CD4-positive, alpha-beta memory T cell (primary cell): ENCODE data around the gene CDH8. TPM values are rescaled to one million over a fixed set of nuclear protein-coding genes. Genes with fewer than 3 reads are reported as not detected.
"Not testable (repeated sequence)": the region's sequence is repeated elsewhere in the genome, so short reads cannot be mapped to it uniquely, and the experiment has no call there.

Experiments used
- CTCF ChIA-PET: fragments of 350-600 bp; sonication (Branson Sonifier 250); formaldehyde crosslinking; loops from one replicate; lab custom pipeline; 2021; ENCODE audit warnings: inconsistent platforms; ENCODE audit not compliant: partially characterized antibody; lab: Charles Lee
- POLR2A ChIA-PET: fragments of 350-600 bp; sonication (Branson Sonifier 250); formaldehyde crosslinking; loops from one replicate; lab custom pipeline; 2021; ENCODE audit not compliant: partially characterized antibody; lab: Charles Lee
- DNase-seq, 5 donors: peaks; one replicate each; pipeline versions ENCODE4 v3.0.0 to v3.0.0-alpha.2; 2020 to 2022; ENCODE audit warnings: mixed read lengths in 1 of 5
- H3K27ac ChIP-seq: one replicate; pipeline ENCODE4 v1.7.0; 2013; ENCODE audit warnings: low read depth, low read length
- H3K27me3 ChIP-seq: 2 replicates; pipeline ENCODE4 v1.7.0; 2013; ENCODE audit warnings: mild to moderate bottlenecking, low read length, moderate library complexity; ENCODE audit not compliant: insufficient read depth
- H3K36me3 ChIP-seq: 2 replicates; pipeline ENCODE4 v1.7.0; 2013; ENCODE audit warnings: mild to moderate bottlenecking, low read length, moderate library complexity; ENCODE audit not compliant: insufficient read depth
- H3K4me1 ChIP-seq: 2 replicates; pipeline ENCODE4 v1.7.0; 2013; ENCODE audit warnings: mild to moderate bottlenecking, low read length, moderate library complexity; ENCODE audit not compliant: insufficient read depth
- H3K4me3 ChIP-seq, 2 donors: one replicate each; pipeline ENCODE4 v1.7.0; 2013; ENCODE audit warnings: low read length in 2 of 2, mild to moderate bottlenecking in 1 of 2
- H3K9me3 ChIP-seq, 2 donors: one replicate each; pipeline ENCODE4 v1.7.0; 2013; ENCODE audit warnings: low read length in 2 of 2, control low read depth in 1 of 2; ENCODE audit not compliant: control insufficient read depth in 1 of 2
- H3K27ac Mint-ChIP-seq, 7 donors: one replicate each; pipeline ENCODE4 v1.8.0; 2020 to 2021; ENCODE audit warnings: mixed read lengths in 7 of 7, mild to moderate bottlenecking in 6 of 7, inconsistent platforms in 3 of 7, moderate library complexity in 3 of 7
- H3K27me3 Mint-ChIP-seq, 2 donors: one replicate each; pipeline ENCODE4 v1.8.0; 2020 to 2021; ENCODE audit warnings: mixed read lengths in 2 of 2
- H3K36me3 Mint-ChIP-seq, 2 donors: one replicate each; pipeline ENCODE4 v1.8.0; 2020 to 2021; ENCODE audit warnings: mixed read lengths in 2 of 2, inconsistent platforms in 1 of 2, mild to moderate bottlenecking in 1 of 2
- H3K4me1 Mint-ChIP-seq, 4 donors: one replicate each; pipeline ENCODE4 v1.8.0; 2020 to 2021; ENCODE audit warnings: mixed read lengths in 4 of 4, mild to moderate bottlenecking in 1 of 4
- H3K4me3 Mint-ChIP-seq, 8 donors: one replicate each; pipeline ENCODE4 v1.8.0; 2020 to 2021; ENCODE audit warnings: mixed read lengths in 8 of 8, mild to moderate bottlenecking in 7 of 8, moderate library complexity in 6 of 8, inconsistent platforms in 3 of 8
- H3K9me3 Mint-ChIP-seq, 8 donors: one replicate each; pipeline ENCODE4 v1.8.0; 2020 to 2021; ENCODE audit warnings: mixed read lengths in 8 of 8, mild to moderate bottlenecking in 5 of 8, inconsistent platforms in 3 of 8, moderate library complexity in 1 of 8
- intact Hi-C: fragments of 100-400 bp; cut with micrococcal nuclease; formaldehyde crosslinking; loops from one replicate; pipeline ENCODE4 v1.15.1; 2023
- polyA plus RNA-seq, 2 donors: library from polyadenylated mRNA; unstranded; fragments of 300-500 nt; fragmentation: Illumina TruSeq; gene quantifications; one replicate each; pipeline ENCODE4 v1.2.3, GENCODE V29; 2021
- total RNA-seq, 2 experiments: library from RNA; stranded (reverse); gene quantifications; one replicate each; pipeline ENCODE4 v1.2.3, GENCODE V29; 2021

The CDH8 gene
- total and polyA plus RNA-seq, 4 experiments from 2014 or later = not detected

DNA sequence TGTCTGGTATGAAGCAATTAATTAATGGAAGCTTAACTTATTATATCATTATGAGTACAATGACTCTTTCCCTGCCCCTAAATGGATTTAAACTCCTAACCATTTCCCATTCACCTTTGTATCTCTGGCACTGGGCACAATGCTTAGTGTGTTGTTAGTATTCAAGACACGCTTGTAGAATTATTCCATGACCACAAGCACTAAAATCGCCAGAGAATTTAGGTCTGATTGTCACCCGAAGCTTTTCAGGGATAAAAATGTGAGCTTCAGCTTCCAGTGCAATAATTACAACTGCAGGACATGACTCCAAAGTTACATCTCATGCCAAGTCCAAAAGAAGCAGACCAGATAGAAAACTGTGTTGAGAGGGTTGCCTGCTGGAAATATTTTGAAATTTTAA lies 101.6 kb downstream of the CDH8 start:
- intact Hi-C loops = no loop called here
- Mint-ChIP-seq H3K4me3 (no peak overlapping the region), H3K27me3 (no peaks in the 10 kb centered on the region), H3K4me1 (no peaks in the 10 kb centered on the region), H3K9me3 (peaks cover 6 to 20% (median 14%) of the 10 kb centered on the region in 8 donors), H3K27ac (no peak overlapping the region), H3K36me3 (no peaks in the 10 kb centered on the region)
- no peaks in the 10 kb centered on the region for H3K27me3 ChIP-seq
- no peak overlapping the region for H3K4me3 ChIP-seq
- CTCF ChIA-PET = no interaction called here
- no peaks in the 10 kb centered on the region for H3K9me3 ChIP-seq
- no peaks in the 10 kb centered on the region for H3K4me1 ChIP-seq
- DNase-seq = no peak
- H3K36me3 ChIP-seq = no peaks in the 10 kb centered on the region
- POLR2A ChIA-PET = no interaction called here
- no peak overlapping the region for H3K27ac ChIP-seq

DNA sequence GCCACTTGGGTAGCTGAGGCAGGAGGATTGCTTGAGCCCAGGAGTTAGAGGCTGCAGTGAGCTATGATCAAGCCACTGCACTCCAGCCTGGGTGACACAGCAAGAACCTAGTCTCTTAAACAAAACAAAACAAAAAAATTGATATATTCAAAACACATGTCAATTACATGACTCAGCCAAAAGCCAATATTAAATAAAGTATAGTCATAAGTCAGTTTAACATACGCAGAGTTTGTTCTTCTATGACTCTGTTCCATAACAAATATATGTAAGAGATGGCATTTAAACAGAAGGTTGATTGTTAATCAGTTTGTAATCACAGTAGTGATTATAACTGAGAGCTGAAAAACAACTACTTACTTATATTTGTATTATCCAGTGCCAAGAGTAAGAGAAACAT lies 106.5 kb downstream of the CDH8 start:
- Histone ChIP-seq H3K36me3 (no peaks in the 10 kb centered on the region), H3K9me3 (peaks cover 0 to 4% of the 10 kb centered on the region in 2 donors), H3K4me3 (no peak overlapping the region), H3K27me3 (no peaks in the 10 kb centered on the region), H3K4me1 (no peaks in the 10 kb centered on the region), H3K27ac (no peak overlapping the region)
- Mint-ChIP-seq H3K9me3 (peaks cover 7 to 20% (median 11%) of the 10 kb centered on the region in 8 donors), H3K36me3 (no peaks in the 10 kb centered on the region), H3K4me1 (no peaks in the 10 kb centered on the region), H3K4me3 (no peak overlapping the region), H3K27me3 (no peaks in the 10 kb centered on the region), H3K27ac (no peak overlapping the region)
- DNase-seq = no peak
- ChIA-PET CTCF (no interaction called here), POLR2A (no interaction called here)
- intact Hi-C loops = no loop called here

DNA sequence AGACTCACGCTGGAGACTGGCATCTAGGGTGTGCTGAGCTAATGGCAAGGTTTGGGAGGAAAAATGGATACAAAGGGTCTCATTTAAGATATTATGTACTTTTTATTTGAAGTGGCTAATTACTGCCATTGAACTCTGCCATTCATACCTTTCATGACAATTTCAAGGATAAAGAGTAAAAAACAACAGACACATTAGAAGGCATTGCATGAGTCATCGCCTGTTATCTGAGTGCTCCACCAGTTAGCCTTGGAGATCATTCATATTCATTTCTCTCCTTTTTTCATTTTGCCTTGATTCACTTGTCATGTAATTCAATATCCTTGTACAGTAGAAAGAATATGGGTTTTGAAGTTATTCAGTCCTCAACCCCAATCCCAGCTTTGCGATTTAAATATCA lies 109.5 kb downstream of the CDH8 start:
- peaks cover 5 to 22% (median 10%) of the 10 kb centered on the region in 8 donors for H3K9me3 Mint-ChIP-seq
- no peak for DNase-seq
- Histone ChIP-seq H3K27me3 (no peaks in the 10 kb centered on the region), H3K36me3 (no peaks in the 10 kb centered on the region), H3K4me1 (no peaks in the 10 kb centered on the region), H3K4me3 (no peak overlapping the region), H3K27ac (no peak overlapping the region), H3K9me3 (peaks cover 0 to 4% of the 10 kb centered on the region in 2 donors)
- H3K4me3 Mint-ChIP-seq = no peak overlapping the region
- H3K27me3 Mint-ChIP-seq = no peaks in the 10 kb centered on the region
- no peak overlapping the region for H3K27ac Mint-ChIP-seq
- intact Hi-C loops = no loop called here
- ChIA-PET POLR2A (no interaction called here), CTCF (no interaction called here)
- no peaks in the 10 kb centered on the region for H3K36me3 Mint-ChIP-seq
- no peaks in the 10 kb centered on the region for H3K4me1 Mint-ChIP-seq

DNA sequence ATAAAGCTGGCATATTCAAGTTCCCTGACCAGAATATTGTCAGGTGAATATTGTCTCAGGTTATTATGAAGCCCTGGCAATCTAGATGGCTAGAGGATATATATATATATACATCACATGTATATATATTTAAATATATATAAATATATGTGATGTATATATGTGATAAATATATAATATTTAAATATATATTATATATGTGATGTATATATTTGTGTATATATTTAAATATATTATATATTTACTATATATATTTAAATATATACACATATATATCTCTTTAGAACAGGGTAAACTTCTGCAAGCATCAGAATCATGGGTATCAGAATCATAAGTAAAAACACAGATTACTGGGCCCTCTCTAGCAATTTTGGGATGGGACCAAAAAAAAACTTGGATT lies 112.6 kb downstream of the CDH8 start:
- Mint-ChIP-seq H3K36me3 (no peaks in the 10 kb centered on the region), H3K27me3 (no peaks in the 10 kb centered on the region), H3K9me3 (peaks cover 2 to 18% (median 5%) of the 10 kb centered on the region in 8 donors), H3K4me3 (no peak overlapping the region), H3K4me1 (no peaks in the 10 kb centered on the region), H3K27ac (no peak overlapping the region)
- ChIA-PET POLR2A (no interaction called here), CTCF (no interaction called here)
- no peak overlapping the region for H3K4me3 ChIP-seq
- no peaks in the 10 kb centered on the region for H3K27me3 ChIP-seq
- H3K27ac ChIP-seq = no peak overlapping the region
- H3K9me3 ChIP-seq = peaks cover 0 to 4% of the 10 kb centered on the region in 2 donors
- DNase-seq = no peak
- intact Hi-C loops = no loop called here
- H3K4me1 ChIP-seq = no peaks in the 10 kb centered on the region
- H3K36me3 ChIP-seq = no peaks in the 10 kb centered on the region

DNA sequence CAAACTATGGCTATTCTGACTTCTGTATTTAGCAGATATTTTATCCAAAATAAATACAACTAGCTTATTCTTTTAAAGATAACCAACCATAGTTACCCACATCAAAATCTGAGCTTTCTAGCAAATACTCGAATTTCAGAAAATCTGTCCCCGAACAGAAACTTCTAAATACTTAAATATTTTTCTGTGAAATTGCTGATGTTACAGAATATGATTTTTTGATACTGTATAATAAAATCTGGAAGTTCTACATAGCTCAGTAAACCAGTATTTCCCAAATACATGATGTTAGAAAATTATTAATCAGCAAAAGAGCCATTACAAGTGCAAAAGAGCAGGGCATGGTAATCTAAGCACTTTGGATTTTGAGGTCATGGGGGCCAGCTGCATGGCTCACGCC lies 114.9 kb downstream of the CDH8 start:
- no peaks in the 10 kb centered on the region for H3K4me1 Mint-ChIP-seq
- CTCF ChIA-PET = no interaction called here
- intact Hi-C loops = no loop called here

DNA sequence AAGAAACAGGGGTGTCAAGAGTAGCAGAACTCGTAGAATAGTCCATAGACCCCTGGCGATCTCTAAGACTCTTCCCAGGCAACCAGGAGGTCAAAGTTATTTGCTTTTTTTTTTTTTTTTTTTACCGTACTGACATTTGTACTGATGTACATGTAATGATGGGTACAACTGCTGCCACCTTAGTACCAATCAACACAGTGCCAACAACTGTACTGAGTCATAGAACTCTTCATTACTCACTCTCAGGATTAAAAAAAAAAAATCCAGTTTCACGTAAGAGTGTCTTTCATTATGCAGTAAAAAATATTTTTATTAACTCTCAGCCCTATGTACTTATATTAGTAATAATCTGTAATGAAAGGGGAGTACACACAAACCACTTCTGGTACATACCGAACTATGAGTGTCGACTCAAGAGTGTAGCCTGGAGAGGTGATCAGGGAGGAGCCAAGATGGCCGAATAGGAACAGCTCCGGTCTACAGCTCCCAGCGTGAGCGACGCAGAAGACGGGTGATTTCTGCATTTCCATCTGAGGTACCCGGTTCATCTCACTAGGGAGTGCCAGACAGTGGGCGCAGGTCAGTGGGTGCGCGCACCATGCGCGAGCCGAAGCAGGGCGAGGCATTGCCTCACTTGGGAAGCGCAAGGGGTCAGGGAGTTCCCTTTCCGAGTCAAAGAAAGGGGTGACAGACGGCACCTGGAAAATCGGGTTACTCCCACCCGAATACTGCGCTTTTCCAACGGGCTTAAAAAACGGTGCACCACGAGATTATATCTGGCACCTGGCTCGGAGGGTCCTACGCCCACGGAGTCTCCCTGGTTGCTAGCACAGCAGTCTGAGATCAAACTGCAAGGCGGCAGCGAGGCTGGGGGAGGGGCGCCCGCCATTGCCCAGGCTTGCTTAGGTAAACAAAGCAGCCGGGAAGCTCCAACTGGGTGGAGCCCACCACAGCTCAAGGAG lies 118.1 kb downstream of the CDH8 start:
- peaks cover 2 to 37% (median 16%) of the 10 kb centered on the region in 8 donors for H3K9me3 Mint-ChIP-seq
- DNase-seq, H3K36me3 Mint-ChIP-seq, H3K27ac ChIP-seq, H3K27me3 ChIP-seq, H3K27me3 Mint-ChIP-seq, H3K4me3 Mint-ChIP-seq, intact Hi-C loops, H3K36me3 ChIP-seq, H3K4me1 Mint-ChIP-seq, H3K27ac Mint-ChIP-seq, CTCF ChIA-PET, H3K4me1 ChIP-seq, POLR2A ChIA-PET, H3K9me3 ChIP-seq, H3K4me3 ChIP-seq: not testable (repeated sequence)

More for the DNA sequence above, 114.9 kb downstream of the CDH8 start:
- Histone ChIP-seq H3K9me3 (no peaks in the 10 kb centered on the region), H3K4me1 (no peaks in the 10 kb centered on the region), H3K4me3 (no peak overlapping the region), H3K27ac (no peak overlapping the region), H3K36me3 (no peaks in the 10 kb centered on the region), H3K27me3 (no peaks in the 10 kb centered on the region)
- H3K36me3 Mint-ChIP-seq = no peaks in the 10 kb centered on the region
- H3K27ac Mint-ChIP-seq = no peak overlapping the region
- POLR2A ChIA-PET = no interaction called here
- H3K9me3 Mint-ChIP-seq = peaks cover 2 to 25% (median 13%) of the 10 kb centered on the region in 8 donors
- H3K27me3 Mint-ChIP-seq = no peaks in the 10 kb centered on the region
- no peak for DNase-seq
- no peak overlapping the region for H3K4me3 Mint-ChIP-seq

DNA sequence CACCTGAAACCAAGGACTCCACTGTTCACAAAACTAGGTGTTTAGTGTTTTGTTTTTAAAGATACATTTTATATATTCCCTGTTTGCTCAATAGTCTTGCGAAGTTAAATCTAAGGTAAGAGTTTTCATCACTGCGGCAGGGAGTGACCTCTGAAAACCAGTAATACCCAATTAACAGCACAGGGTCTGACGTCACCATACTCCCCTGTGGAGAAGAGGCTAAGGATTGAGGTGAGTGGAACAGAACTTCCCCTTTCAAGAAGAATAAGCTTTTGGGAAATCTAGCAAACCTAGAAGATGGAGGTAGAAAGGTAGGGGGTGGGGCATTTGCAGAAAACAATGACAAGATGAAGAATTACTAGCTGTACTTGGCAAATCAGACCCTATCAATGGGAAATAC lies 120.7 kb downstream of the CDH8 start:
- H3K36me3 ChIP-seq = no peaks in the 10 kb centered on the region
- H3K9me3 Mint-ChIP-seq = peaks cover 3 to 42% (median 22%) of the 10 kb centered on the region in 8 donors
- H3K27me3 Mint-ChIP-seq = no peaks in the 10 kb centered on the region
- DNase-seq = no peak
- H3K9me3 ChIP-seq = no peaks in the 10 kb centered on the region
- H3K27ac Mint-ChIP-seq = no peak overlapping the region
- ChIA-PET CTCF (no interaction called here), POLR2A (no interaction called here)
- H3K27ac ChIP-seq = no peak overlapping the region
- H3K4me1 Mint-ChIP-seq = no peaks in the 10 kb centered on the region
- no peak overlapping the region for H3K4me3 ChIP-seq
- H3K27me3 ChIP-seq = no peaks in the 10 kb centered on the region
- H3K36me3 Mint-ChIP-seq = no peaks in the 10 kb centered on the region
- no peaks in the 10 kb centered on the region for H3K4me1 ChIP-seq
- H3K4me3 Mint-ChIP-seq = no peak overlapping the region
- intact Hi-C loops = no loop called here
